Motor neuron (in vitro differentiated cells): ENCODE measurements around the gene TTLL12. TPM values are rescaled to one million over a fixed set of nuclear protein-coding genes. Genes with fewer than 3 reads are reported as not detected.

Source experiments
- ATAC-seq, 8 experiments: fragments of 200-7000 bp; cut with Tn5 transposase; replicated peaks in 6 of 8; 2 replicates each; pipeline ENCODE4 v1.8.0; 2021; ENCODE audit warnings: mild to moderate bottlenecking in 8 of 8, moderate library complexity in 8 of 8
- H3K27ac ChIP-seq, 2 donors: fragments of 250-450 bp; sonication (Bioruptor Pico); 2 replicates each; pipeline ENCODE4 v1.9.0; 2021; ENCODE audit warnings: antibody characterized with exemption in 2 of 2, mild to moderate bottlenecking in 2 of 2, moderate library complexity in 1 of 2
- H3K4me1 ChIP-seq, 2 donors: fragments of 250-450 bp; sonication (Bioruptor Pico); replicated peaks in 1 of 2; 2 replicates each; pipeline ENCODE4 v1.6.1; 2021; ENCODE audit warnings: antibody characterized with exemption in 2 of 2, mild to moderate bottlenecking in 2 of 2, moderate library complexity in 1 of 2
- H3K4me3 ChIP-seq, 5 donors: fragments of 250-450 bp; sonication (Bioruptor Pico); 2 replicates each; pipeline ENCODE4 v1.9.0; 2021; ENCODE audit warnings: antibody characterized with exemption in 5 of 5, mild to moderate bottlenecking in 5 of 5, moderate library complexity in 4 of 5
- WGBS, 10 experiments: fragments of 450-650 bp; shearing (Covaris generic); methylation state at CpG; one replicate each; pipeline ENCODE4 v1.0.0; 2022; 5-methylcytosine and 5-hydroxymethylcytosine counted together
- in situ Hi-C, 9 experiments: fragments of 400-800 bp; cut with MboI; loops; one replicate each; pipeline ENCODE4 v1.15.0; 2021; ENCODE audit warnings: low sequenced_read_pairs in 9 of 9, low pct_unique_long_range_greater_than_20kb in 2 of 9; ENCODE audit not compliant: unreplicated experiment in 9 of 9
- total RNA-seq, 8 experiments: library from RNA; unstranded; fragments of 300-600 nt; gene quantifications; 2 replicates each; pipeline versions ENCODE4 v1.2.3 to v1.2.4, GENCODE V29; 2022

The TTLL12 gene
- total RNA-seq, 8 experiments from 2014 or later = 12.3 to 68.1 (median 14.8) TPM

DNA sequence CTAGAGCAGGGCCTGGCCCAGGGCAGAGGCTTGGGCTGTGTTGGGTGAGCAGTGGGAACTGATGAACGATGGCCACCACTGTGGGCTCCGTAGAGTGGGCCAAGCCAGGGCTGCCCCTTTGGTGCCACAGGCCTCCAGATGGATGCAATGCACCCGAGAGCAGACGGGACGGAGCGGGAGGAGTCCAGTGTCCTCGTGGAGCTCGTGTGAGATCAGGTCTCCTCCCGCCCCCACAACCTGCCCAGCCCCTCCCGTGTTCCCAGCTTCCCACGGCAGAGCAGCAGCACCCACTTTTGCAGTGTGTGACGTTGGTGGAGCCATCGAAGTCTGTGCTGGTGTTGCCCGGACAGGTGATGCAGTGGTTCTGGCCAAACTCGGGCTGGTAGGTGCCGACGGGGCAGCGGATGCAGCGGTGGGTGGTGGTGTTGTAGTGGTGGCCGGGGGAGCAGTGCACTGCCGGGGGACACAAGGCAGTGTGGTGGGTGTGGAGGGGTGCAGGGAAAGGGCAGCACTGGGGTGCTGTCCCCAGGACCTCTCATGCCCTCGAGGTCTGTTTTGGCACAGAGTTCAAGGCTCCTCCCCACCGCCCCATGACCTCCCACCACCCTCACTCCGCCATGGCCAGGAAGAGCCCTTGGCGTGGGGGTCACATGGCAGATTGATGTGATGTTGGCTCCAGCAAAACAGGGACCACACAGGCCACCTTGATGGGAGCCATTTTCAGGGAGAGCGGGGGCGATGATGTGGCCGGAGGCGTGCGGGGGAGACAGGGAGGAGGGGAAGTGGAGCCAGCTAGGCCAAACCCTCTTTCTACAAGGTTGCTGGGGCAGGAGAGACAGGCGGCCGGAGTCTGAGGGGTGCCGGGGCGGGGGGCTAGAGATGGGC is 23.9 kb upstream of the TTLL12 start:
- in situ Hi-C loops = no loop called here
- H3K4me3 ChIP-seq = no peak overlapping the region
- no peak overlapping the region for H3K27ac ChIP-seq
- 60 to 92% methylated on average over 1 to 2 of the region's 34 CpGs; no CpG with 5 or more reads in 8 of the 10 experiments for WGBS, 10 experiments
- peaks cover 0 to 5% of the 10 kb centered on the region in 2 donors for H3K4me1 ChIP-seq
- no peak for ATAC-seq

DNA sequence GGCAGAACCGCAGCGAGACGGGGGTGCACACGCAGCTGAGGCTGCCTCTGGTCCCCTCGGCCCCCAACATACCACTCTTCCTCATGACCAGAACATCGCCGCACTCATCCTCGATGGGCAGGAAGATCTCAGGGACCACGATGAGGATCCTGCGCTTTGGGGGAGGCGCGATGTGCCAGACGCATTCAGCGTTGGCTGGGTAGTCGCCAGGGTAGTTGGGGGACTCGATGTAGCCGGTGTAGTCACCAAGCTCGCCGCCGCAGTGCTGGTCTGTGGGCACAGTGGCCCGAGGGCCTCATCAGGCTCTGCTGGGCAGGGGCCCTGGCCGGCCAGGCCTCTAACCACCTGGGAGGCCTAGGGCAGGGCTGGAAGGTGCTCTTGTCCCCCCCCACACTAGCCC is 23.0 kb upstream of the TTLL12 start:
- H3K4me1 ChIP-seq = peaks cover 0 to 5% of the 10 kb centered on the region in 2 donors
- H3K27ac ChIP-seq = no peak overlapping the region
- 93 to 100% methylated on average over 1 to 8 of the region's 22 CpGs; no CpG with 5 or more reads in 8 of the 10 experiments for WGBS, 10 experiments
- in situ Hi-C loops = no loop called here
- H3K4me3 ChIP-seq = no peak overlapping the region
- ATAC-seq = no peak

DNA sequence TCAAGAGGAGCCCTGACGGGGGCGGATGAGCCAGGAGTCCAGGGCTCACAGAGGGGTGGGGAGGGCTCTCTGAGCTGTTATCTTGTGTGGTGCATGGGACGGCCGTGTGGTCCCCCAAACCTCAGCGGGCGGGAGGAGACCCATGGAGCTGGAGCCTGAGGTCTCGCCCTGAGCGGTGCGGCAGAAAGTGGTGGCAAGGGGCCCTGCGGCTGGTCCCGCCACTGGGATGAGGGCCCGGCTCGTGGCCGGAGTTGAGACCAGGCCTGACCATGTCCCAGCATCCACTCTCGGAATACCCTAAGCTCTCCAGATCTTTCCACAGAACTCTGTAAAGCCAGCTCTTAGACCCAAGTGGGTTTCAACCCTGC is 22.6 kb upstream of the TTLL12 start:
- H3K4me3 ChIP-seq = no peak overlapping the region
- no peak for ATAC-seq
- no peak overlapping the region for H3K27ac ChIP-seq
- no CpG with 5 or more reads among the region's 15 CpGs for WGBS, 10 experiments
- peaks cover 0 to 5% of the 10 kb centered on the region in 2 donors for H3K4me1 ChIP-seq
- in situ Hi-C loops = no loop called here

DNA sequence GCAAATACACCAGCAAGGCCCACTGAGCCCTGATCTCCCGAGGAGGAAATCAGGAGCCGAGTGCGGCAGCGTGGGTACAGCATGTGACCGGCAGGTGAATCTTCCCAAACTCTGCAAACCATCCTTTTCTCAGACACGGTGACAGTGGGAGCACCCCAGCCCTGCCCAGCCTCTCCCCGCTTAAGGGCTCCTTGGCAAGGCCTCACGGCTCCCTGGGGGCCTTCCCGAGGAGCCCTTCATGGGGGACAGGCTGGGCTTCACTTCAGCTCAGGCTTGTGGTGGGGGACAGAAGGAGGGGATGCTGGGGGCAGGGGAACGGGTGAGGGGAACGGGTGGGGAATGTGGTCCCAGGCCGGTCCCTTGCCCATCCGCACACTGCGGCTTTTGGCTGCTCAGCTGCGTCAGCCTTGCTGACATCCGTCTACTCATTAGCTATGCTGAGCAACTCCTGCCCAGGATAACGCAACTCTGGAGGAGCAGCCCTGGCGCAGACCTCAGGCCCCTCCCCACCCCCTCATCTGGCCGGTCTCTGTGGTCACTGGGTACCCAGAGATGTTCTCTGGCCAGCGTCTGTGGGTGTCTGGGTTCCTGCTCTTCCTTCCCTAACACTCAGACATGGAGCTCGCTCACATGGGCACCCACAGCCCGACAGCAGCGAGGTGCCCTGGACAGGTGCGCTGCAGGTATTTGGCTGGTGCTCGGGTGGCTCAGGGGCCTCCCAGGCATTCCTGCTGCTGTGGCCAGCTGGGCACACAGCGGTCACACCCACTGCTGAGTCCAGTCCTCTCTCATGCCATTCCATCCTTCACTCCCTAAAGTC is 22.0 kb upstream of the TTLL12 start:
- in situ Hi-C loops = no loop called here
- Histone ChIP-seq H3K4me3 (no peak overlapping the region), H3K27ac (no peak overlapping the region), H3K4me1 (peaks cover 0 to 5% of the 10 kb centered on the region in 2 donors)
- WGBS, 10 experiments = 35 to 100% (median 89%) methylated on average over 2 to 5 of the region's 26 CpGs; no CpG with 5 or more reads in 6 of the 10 experiments
- ATAC-seq = no peak

DNA sequence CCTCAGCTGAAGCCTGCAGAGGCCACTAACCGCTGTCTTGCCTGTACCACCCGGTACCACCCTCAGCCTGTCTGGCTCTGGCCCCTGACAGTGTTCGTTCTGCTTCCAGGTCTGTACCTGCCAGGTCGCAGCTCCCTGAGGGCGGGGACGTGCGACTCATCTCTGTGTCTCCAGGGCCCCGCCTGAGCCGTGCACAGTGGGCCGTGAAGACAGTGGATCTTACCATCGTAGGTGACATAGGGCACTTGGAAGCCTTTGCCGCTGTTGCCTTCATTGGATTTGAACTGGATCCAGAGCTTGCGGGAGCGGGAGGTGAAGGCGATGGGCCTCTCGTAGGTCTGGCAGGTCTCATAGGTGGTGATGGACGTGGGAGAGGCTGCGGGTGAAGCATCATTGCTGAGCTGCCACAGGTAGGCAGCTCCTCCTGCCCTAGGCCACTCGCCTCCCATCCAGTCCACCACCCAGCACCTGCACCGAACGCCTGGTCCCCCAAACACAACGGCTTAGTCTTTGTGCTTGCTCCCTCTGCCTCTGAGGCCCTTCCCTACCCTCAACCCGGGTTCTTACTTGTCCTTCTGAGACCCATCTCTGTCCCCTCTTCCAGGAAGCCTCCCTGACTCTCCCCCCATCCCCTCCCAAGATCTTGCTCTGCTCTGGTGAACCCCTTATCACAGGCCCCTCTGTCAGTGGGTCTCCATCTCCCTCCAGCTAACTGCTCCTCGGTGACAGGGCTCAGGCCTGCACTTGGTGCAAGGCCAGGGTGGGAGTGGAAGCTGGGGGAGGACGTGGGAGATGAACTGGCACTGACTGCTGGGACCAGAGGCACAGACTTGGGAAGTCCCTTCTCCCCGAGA is 21.1 kb upstream of the TTLL12 start:
- Histone ChIP-seq H3K27ac (no peak overlapping the region), H3K4me3 (no peak overlapping the region), H3K4me1 (peaks cover 0 to 2% of the 10 kb centered on the region in 2 donors)
- WGBS, 10 experiments = 29 to 98% (median 85%) methylated on average over 3 to 9 of the region's 26 CpGs; no CpG with 5 or more reads in 4 of the 10 experiments
- in situ Hi-C loops = no loop called here
- ATAC-seq = no peak

DNA sequence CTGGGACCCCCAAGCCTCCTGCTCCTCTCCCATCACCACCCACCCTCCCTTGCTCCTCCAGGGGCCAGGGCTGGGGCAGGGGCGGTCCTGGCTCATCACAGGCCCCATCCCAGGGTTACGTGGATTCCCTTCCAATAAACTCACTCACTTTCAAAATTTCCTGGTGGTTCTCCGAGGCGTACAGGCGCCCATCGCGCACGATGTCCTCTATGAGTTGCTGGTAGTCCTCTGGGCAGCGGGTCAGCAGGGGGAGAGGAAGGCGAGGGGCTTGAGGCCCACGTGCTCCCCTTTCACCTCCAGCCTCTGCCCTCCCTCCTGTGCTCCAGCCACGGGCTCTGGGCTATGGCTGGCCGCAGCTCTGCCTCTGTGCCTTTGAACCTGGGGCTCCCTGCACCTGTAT is 20.5 kb upstream of the TTLL12 start:
- in situ Hi-C loops = no loop called here
- no peak overlapping the region for H3K27ac ChIP-seq
- no peak overlapping the region for H3K4me3 ChIP-seq
- H3K4me1 ChIP-seq = no peaks in the 10 kb centered on the region
- 60 to 100% (median 79%) methylated on average over 1 to 8 of the region's 13 CpGs; no CpG with 5 or more reads in 4 of the 10 experiments for WGBS, 10 experiments
- no peak for ATAC-seq

DNA sequence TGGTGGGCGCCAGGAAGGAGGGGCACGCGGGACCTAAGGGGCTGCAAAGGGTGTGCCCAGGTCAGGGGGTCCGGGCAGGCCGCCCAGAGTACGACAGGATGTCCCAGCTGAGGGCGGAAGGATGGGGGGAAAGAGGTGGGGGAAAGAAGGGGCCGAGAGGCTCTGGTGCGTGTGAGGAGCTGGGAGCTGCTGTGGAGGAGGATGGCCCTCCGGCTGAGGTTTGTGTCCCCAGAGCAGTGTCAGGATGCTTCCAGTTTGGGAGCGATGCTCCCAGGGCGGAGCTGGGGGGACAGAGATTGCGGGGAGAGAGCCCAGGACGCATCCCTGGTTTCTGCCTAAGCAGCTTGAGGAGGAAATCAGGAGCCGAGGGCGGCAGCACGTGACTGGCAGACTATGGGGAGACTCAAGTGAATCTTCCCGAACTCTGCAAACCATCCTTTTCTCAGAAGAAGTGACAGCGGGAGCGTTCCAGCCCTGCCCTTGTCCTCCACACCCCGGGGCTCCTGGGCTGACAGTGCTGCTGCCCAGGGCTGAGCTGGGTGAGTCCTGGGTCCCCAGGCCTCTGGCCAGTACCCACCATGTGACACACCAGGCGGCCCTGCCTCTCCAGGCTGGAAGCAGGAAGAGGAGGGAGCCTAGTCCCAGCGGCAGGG is 19.7 kb upstream of the TTLL12 start:
- peak in 2 of 8 experiments; percentile 18 to 36 for ATAC-seq
- WGBS, 10 experiments = 14 to 100% (median 73%) methylated on average over 2 to 5 of the region's 23 CpGs; no CpG with 5 or more reads in 7 of the 10 experiments
- in situ Hi-C loops = no loop called here
- Histone ChIP-seq H3K4me1 (no peaks in the 10 kb centered on the region), H3K27ac (no peak overlapping the region), H3K4me3 (no peak overlapping the region)

DNA sequence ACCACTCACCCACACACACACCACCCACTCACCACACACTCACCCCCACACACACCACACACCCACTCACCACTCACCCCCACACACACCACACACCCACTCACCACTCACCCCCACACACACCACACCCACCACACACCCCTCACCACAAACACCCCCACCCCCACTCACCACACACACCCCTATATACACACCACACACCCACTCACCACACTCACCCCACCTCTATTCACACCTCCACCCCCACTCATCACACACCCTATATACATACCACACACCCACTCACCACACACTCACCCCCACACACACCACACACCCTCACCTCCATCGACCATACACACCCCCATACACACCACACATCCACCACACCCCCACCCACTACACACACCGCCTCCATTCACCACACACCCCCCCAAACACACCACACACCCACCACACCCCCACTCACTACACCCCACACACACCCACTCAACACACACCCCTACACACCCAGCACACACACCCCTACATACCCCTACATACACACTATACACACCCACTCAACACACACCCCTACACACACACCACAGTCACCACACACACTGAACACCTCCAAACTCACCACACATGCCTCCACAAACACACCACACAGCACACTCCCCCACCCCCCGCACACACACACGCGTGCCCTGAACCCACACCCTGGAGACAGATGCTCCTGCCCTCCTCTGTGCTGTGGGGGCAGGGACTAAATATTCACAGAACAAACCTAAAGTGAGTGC is 19.0 kb upstream of the TTLL12 start:
- WGBS, 10 experiments = no CpG with 5 or more reads among the region's 5 CpGs
- H3K4me3 ChIP-seq = no peak overlapping the region
- no peak overlapping the region for H3K27ac ChIP-seq
- H3K4me1 ChIP-seq = no peaks in the 10 kb centered on the region
- in situ Hi-C loops = no loop called here
- ATAC-seq = peak in 3 of 8 experiments; percentile 1 to 11 (median 4)

DNA sequence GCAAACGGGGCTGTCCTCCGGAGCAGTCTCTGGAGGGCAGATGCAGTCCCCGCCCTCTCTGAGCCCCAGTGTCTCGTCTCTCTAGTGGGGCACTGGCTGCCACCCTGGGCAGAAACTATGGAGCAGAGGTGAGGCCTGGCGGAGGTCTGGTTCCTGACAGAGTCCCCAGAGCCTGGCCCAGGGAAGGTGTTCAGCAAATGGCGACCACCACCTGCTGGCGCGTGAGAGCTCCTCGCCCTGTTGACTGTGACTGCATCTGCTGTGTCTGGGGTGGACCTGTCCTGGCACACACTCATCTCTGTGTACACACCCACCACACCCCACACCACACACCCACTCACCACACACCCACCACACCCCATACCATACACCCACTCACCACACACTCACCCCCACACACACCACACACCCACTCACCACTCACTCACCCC is 18.3 kb upstream of the TTLL12 start:
- in situ Hi-C loops = no loop called here
- H3K4me3 ChIP-seq = no peak overlapping the region
- H3K27ac ChIP-seq = no peak overlapping the region
- H3K4me1 ChIP-seq = no peaks in the 10 kb centered on the region
- peak in 1 of 8 experiments; percentile 4 for ATAC-seq
- 80 to 100% (median 100%) methylated on average over 1 to 3 of the region's 9 CpGs; no CpG with 5 or more reads in 7 of the 10 experiments for WGBS, 10 experiments

DNA sequence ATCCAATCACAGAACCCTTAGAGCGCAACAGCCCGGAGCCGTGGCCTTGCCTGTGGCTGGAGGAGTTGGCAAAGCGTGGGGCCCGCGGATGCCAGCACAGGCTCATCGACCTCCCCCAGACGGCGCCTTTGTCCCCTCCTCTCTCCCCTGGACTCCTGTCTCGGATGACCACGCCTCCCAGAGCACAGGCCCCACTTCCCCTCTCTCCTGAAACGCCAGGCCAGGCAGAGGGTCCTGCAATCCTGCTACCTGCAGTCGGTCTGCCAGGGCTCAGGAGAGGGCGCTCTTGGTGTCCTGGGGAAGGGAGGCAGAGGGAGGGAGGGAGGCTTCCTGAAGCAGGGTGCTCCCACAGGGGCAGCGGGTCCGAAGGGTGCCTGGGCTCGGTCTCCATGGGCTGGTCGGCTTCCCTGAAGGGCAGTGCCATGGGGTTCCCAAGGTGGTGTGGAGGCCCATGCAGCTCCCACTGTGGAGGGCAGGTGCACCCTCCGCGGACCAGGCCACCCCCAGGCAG is 16.6 kb upstream of the TTLL12 start:
- 40 to 72% methylated on average over 1 to 3 of the region's 20 CpGs; no CpG with 5 or more reads in 8 of the 10 experiments for WGBS, 10 experiments
- in situ Hi-C loops = no loop called here
- peak in 4 of 8 experiments; percentile 12 to 23 (median 16) for ATAC-seq
- Histone ChIP-seq H3K4me1 (no peaks in the 10 kb centered on the region), H3K27ac (no peak overlapping the region), H3K4me3 (no peak overlapping the region)

DNA sequence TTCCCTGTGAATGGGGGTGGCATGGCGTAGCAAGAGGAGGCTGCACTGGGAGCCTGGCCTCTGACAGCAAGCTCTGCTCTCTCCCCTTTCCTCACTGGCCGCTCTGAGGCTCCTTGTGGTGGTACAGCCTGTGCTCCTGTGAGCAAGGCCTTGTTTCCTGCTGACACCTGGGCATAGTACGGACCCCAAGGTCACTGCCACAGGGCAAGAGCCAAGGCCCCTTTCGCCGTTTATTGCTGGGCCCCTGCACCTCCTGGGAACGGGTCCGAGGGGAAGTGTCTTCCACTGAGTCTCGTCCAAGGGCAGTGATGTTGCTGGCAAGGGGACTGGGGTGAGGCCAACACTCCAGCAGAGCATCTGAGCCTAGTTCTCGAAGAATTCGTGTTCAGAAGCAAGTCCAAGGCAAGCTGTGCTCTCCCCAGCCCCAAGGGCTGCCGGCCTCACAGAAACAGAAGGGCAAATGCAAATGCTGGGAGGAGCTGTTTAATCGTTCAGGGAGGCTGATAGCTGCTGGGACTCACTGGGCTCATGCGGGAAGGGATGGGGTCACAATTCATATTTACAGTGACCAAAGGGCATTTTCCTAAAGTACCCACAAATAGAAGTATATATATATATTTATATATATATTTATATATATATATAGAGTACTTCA is 15.9 kb upstream of the TTLL12 start:
- Histone ChIP-seq H3K27ac (no peak overlapping the region), H3K4me1 (no peaks in the 10 kb centered on the region), H3K4me3 (no peak overlapping the region)
- 21 to 72% (median 68%) methylated on average over 2 to 8 of the region's 13 CpGs; no CpG with 5 or more reads in 7 of the 10 experiments for WGBS, 10 experiments
- peak in 3 of 8 experiments; percentile 60 to 84 (median 80) for ATAC-seq
- in situ Hi-C loops = no loop called here
